Measurements from ENCODE around the gene GINS3.
"Not testable (repeated sequence)": the region's sequence is repeated elsewhere in the genome, so short reads cannot be mapped to it uniquely, and the experiment has no call there.

GINS3 gene

GRCh38 chr16:58412615-58412970 lies 20.3 kb downstream of the GINS3 start:
- not testable (repeated sequence) for H3K4me1 ChIP-seq (ENCODE audit: control insufficient read depth, insufficient read depth, low read length); H3K9me3 ChIP-seq (ENCODE audit: control insufficient read depth, low read length); H3K36me3 ChIP-seq (ENCODE audit: control insufficient read depth, insufficient read depth, low read length); H3K27ac ChIP-seq (ENCODE audit: insufficient read depth, low read depth, low read length, poor library complexity, severe bottlenecking); H3K27me3 ChIP-seq (ENCODE audit: control insufficient read depth, insufficient read depth, low read length, poor library complexity, severe bottlenecking); H3K4me3 ChIP-seq (ENCODE audit: insufficient read depth, low read depth, low read length)
- 93 to 94% methylated on average over 5 of the region's 5 CpGs for WGBS, 2 experiments

- WGBS, 2 experiments: 92 to 94% methylated on average over 5 to 6 of the region's 6 CpGs
- Histone ChIP-seq H3K9me3 (ENCODE audit: control insufficient read depth, low read length) (no peaks in the 10 kb centered on the region), H3K4me3 (ENCODE audit: insufficient read depth, low read depth, low read length) (no peak overlapping the region)
Measured at GRCh38 chr16:58413359-58413758, 21.1 kb downstream of the GINS3 start.

GRCh38 chr16:58415003-58415402 lies 22.7 kb downstream of the GINS3 start:
- no peaks in the 10 kb centered on the region for H3K9me3 ChIP-seq (ENCODE audit: control insufficient read depth, low read length)
- no peak overlapping the region for H3K4me3 ChIP-seq (ENCODE audit: insufficient read depth, low read depth, low read length)
- peaks cover 8% of the 10 kb centered on the region for H3K4me1 ChIP-seq (ENCODE audit: control insufficient read depth, insufficient read depth, low read length)
- WGBS, 2 experiments: 92 to 98% methylated on average over 3 to 4 of the region's 4 CpGs
- H3K36me3 ChIP-seq (ENCODE audit: control insufficient read depth, insufficient read depth, low read length): no peaks in the 10 kb centered on the region
- H3K27ac ChIP-seq (ENCODE audit: insufficient read depth, low read depth, low read length, poor library complexity, severe bottlenecking): no peak overlapping the region
- H3K27me3 ChIP-seq (ENCODE audit: control insufficient read depth, insufficient read depth, low read length, poor library complexity, severe bottlenecking): no peaks in the 10 kb centered on the region

More at GRCh38 chr16:58413359-58413758, 21.1 kb downstream of the GINS3 start:
- H3K27me3 ChIP-seq (ENCODE audit: control insufficient read depth, insufficient read depth, low read length, poor library complexity, severe bottlenecking): no peaks in the 10 kb centered on the region
- no peaks in the 10 kb centered on the region for H3K36me3 ChIP-seq (ENCODE audit: control insufficient read depth, insufficient read depth, low read length)
- H3K4me1 ChIP-seq (ENCODE audit: control insufficient read depth, insufficient read depth, low read length): no peaks in the 10 kb centered on the region
- H3K27ac ChIP-seq (ENCODE audit: insufficient read depth, low read depth, low read length, poor library complexity, severe bottlenecking): no peak overlapping the region

GRCh38 chr16:58415961-58416360 lies 23.7 kb downstream of the GINS3 start:
- H3K27ac ChIP-seq (ENCODE audit: insufficient read depth, low read depth, low read length, poor library complexity, severe bottlenecking); H3K27me3 ChIP-seq (ENCODE audit: control insufficient read depth, insufficient read depth, low read length, poor library complexity, severe bottlenecking); H3K36me3 ChIP-seq (ENCODE audit: control insufficient read depth, insufficient read depth, low read length); H3K4me3 ChIP-seq (ENCODE audit: insufficient read depth, low read depth, low read length); H3K4me1 ChIP-seq (ENCODE audit: control insufficient read depth, insufficient read depth, low read length); H3K9me3 ChIP-seq (ENCODE audit: control insufficient read depth, low read length): not testable (repeated sequence)
- WGBS, 2 experiments: 94 to 95% methylated on average over 5 of the region's 5 CpGs

- H3K27me3 ChIP-seq (ENCODE audit: control insufficient read depth, insufficient read depth, low read length, poor library complexity, severe bottlenecking): no peaks in the 10 kb centered on the region
- no peaks in the 10 kb centered on the region for H3K9me3 ChIP-seq (ENCODE audit: control insufficient read depth, low read length)
- no peak overlapping the region for H3K4me3 ChIP-seq (ENCODE audit: insufficient read depth, low read depth, low read length)
- no peaks in the 10 kb centered on the region for H3K36me3 ChIP-seq (ENCODE audit: control insufficient read depth, insufficient read depth, low read length)
- H3K27ac ChIP-seq (ENCODE audit: insufficient read depth, low read depth, low read length, poor library complexity, severe bottlenecking): no peak overlapping the region
- WGBS, 2 experiments: 94 to 96% methylated on average over 10 of the region's 10 CpGs
- peaks cover 10% of the 10 kb centered on the region for H3K4me1 ChIP-seq (ENCODE audit: control insufficient read depth, insufficient read depth, low read length)
Measured at GRCh38 chr16:58417035-58417434, 24.8 kb downstream of the GINS3 start.

GRCh38 chr16:58417600-58417999 lies 25.3 kb downstream of the GINS3 start:
- Histone ChIP-seq H3K27me3 (ENCODE audit: control insufficient read depth, insufficient read depth, low read length, poor library complexity, severe bottlenecking) (no peaks in the 10 kb centered on the region), H3K4me1 (ENCODE audit: control insufficient read depth, insufficient read depth, low read length) (peaks cover 10% of the 10 kb centered on the region), H3K27ac (ENCODE audit: insufficient read depth, low read depth, low read length, poor library complexity, severe bottlenecking) (no peak overlapping the region), H3K9me3 (ENCODE audit: control insufficient read depth, low read length) (no peaks in the 10 kb centered on the region), H3K4me3 (ENCODE audit: insufficient read depth, low read depth, low read length) (no peak overlapping the region), H3K36me3 (ENCODE audit: control insufficient read depth, insufficient read depth, low read length) (no peaks in the 10 kb centered on the region)
- WGBS, 2 experiments: 75 to 79% methylated on average over 5 of the region's 5 CpGs

GRCh38 chr16:58418026-58418425 lies 25.8 kb downstream of the GINS3 start:
- Histone ChIP-seq H3K36me3 (ENCODE audit: control insufficient read depth, insufficient read depth, low read length) (no peaks in the 10 kb centered on the region), H3K4me1 (ENCODE audit: control insufficient read depth, insufficient read depth, low read length) (peaks cover 10% of the 10 kb centered on the region), H3K27me3 (ENCODE audit: control insufficient read depth, insufficient read depth, low read length, poor library complexity, severe bottlenecking) (no peaks in the 10 kb centered on the region), H3K9me3 (ENCODE audit: control insufficient read depth, low read length) (no peaks in the 10 kb centered on the region), H3K27ac (ENCODE audit: insufficient read depth, low read depth, low read length, poor library complexity, severe bottlenecking) (no peak overlapping the region), H3K4me3 (ENCODE audit: insufficient read depth, low read depth, low read length) (no peak overlapping the region)
- WGBS, 2 experiments: 94 to 95% methylated on average over 7 of the region's 7 CpGs

- Histone ChIP-seq H3K27me3 (ENCODE audit: control insufficient read depth, insufficient read depth, low read length, poor library complexity, severe bottlenecking) (no peaks in the 10 kb centered on the region), H3K9me3 (ENCODE audit: control insufficient read depth, low read length) (no peaks in the 10 kb centered on the region), H3K36me3 (ENCODE audit: control insufficient read depth, insufficient read depth, low read length) (no peaks in the 10 kb centered on the region), H3K27ac (ENCODE audit: insufficient read depth, low read depth, low read length, poor library complexity, severe bottlenecking) (no peak overlapping the region), H3K4me3 (ENCODE audit: insufficient read depth, low read depth, low read length) (no peak overlapping the region), H3K4me1 (ENCODE audit: control insufficient read depth, insufficient read depth, low read length) (peaks cover 10% of the 10 kb centered on the region)
- 82 to 83% methylated on average over 4 of the region's 4 CpGs for WGBS, 2 experiments
Measured at GRCh38 chr16:58418601-58419000, 26.3 kb downstream of the GINS3 start.

GRCh38 chr16:58419241-58419990 lies 27.1 kb downstream of the GINS3 start:
- H3K9me3 ChIP-seq (ENCODE audit: control insufficient read depth, low read length): no peaks in the 10 kb centered on the region
- H3K27ac ChIP-seq (ENCODE audit: insufficient read depth, low read depth, low read length, poor library complexity, severe bottlenecking): no peak overlapping the region
- no peak overlapping the region for H3K4me3 ChIP-seq (ENCODE audit: insufficient read depth, low read depth, low read length)
- H3K36me3 ChIP-seq (ENCODE audit: control insufficient read depth, insufficient read depth, low read length): no peaks in the 10 kb centered on the region
- peaks cover 10% of the 10 kb centered on the region for H3K4me1 ChIP-seq (ENCODE audit: control insufficient read depth, insufficient read depth, low read length)
- 42 to 44% methylated on average over 15 of the region's 15 CpGs for WGBS, 2 experiments
- H3K27me3 ChIP-seq (ENCODE audit: control insufficient read depth, insufficient read depth, low read length, poor library complexity, severe bottlenecking): no peaks in the 10 kb centered on the region

GRCh38 chr16:58421059-58421458 lies 28.8 kb downstream of the GINS3 start:
- 74 to 82% methylated on average over 7 of the region's 7 CpGs for WGBS, 2 experiments
- Histone ChIP-seq H3K4me1 (ENCODE audit: control insufficient read depth, insufficient read depth, low read length) (peaks cover 10% of the 10 kb centered on the region), H3K27me3 (ENCODE audit: control insufficient read depth, insufficient read depth, low read length, poor library complexity, severe bottlenecking) (no peaks in the 10 kb centered on the region), H3K27ac (ENCODE audit: insufficient read depth, low read depth, low read length, poor library complexity, severe bottlenecking) (no peak overlapping the region), H3K9me3 (ENCODE audit: control insufficient read depth, low read length) (no peaks in the 10 kb centered on the region), H3K36me3 (ENCODE audit: control insufficient read depth, insufficient read depth, low read length) (no peaks in the 10 kb centered on the region), H3K4me3 (ENCODE audit: insufficient read depth, low read depth, low read length) (no peak overlapping the region)

GRCh38 chr16:58421529-58421928 lies 29.3 kb downstream of the GINS3 start:
- Histone ChIP-seq H3K4me1 (ENCODE audit: control insufficient read depth, insufficient read depth, low read length) (peaks cover 10% of the 10 kb centered on the region), H3K36me3 (ENCODE audit: control insufficient read depth, insufficient read depth, low read length) (no peaks in the 10 kb centered on the region), H3K27me3 (ENCODE audit: control insufficient read depth, insufficient read depth, low read length, poor library complexity, severe bottlenecking) (no peaks in the 10 kb centered on the region), H3K4me3 (ENCODE audit: insufficient read depth, low read depth, low read length) (no peak overlapping the region), H3K27ac (ENCODE audit: insufficient read depth, low read depth, low read length, poor library complexity, severe bottlenecking) (no peak overlapping the region), H3K9me3 (ENCODE audit: control insufficient read depth, low read length) (no peaks in the 10 kb centered on the region)
- WGBS, 2 experiments: 86 to 87% methylated on average over 5 of the region's 5 CpGs

Measured in ectodermal cell (in vitro differentiated cells).